Cerebellar cortex (tissue), 1 donor: Measurements from ENCODE around the gene ARHGEF25.
"Not testable (repeated sequence)": the region's sequence is repeated elsewhere in the genome, so short reads cannot be mapped to it uniquely, and the experiment has no call there.

ENCODE experiments used
- DNase-seq: peaks from one replicate; pipeline ENCODE4 v3.0.0-alpha.2; 2015; ENCODE audit warnings: low spot score

Gene ARHGEF25

DNA sequence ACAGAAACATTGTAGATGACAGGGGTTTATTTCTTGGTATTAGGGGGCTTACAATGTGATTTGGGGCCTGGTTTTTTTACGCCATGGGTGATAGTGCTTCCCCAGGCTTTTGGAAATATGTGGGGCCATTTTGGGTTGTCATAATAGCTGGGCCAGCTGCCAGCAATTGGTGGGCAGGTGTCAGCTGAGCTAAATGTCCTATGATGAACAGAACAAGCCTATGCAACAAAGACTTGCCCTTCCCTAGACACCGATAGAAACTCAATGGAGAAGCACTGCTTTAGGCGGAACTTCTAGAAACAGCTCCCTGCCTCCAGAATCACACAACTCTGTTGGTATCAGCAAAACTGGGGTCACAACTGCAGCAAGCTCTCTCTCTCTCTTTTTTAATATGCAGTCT, 26.9 kb downstream of the ARHGEF25 start:
- DNase-seq: no peak

DNA sequence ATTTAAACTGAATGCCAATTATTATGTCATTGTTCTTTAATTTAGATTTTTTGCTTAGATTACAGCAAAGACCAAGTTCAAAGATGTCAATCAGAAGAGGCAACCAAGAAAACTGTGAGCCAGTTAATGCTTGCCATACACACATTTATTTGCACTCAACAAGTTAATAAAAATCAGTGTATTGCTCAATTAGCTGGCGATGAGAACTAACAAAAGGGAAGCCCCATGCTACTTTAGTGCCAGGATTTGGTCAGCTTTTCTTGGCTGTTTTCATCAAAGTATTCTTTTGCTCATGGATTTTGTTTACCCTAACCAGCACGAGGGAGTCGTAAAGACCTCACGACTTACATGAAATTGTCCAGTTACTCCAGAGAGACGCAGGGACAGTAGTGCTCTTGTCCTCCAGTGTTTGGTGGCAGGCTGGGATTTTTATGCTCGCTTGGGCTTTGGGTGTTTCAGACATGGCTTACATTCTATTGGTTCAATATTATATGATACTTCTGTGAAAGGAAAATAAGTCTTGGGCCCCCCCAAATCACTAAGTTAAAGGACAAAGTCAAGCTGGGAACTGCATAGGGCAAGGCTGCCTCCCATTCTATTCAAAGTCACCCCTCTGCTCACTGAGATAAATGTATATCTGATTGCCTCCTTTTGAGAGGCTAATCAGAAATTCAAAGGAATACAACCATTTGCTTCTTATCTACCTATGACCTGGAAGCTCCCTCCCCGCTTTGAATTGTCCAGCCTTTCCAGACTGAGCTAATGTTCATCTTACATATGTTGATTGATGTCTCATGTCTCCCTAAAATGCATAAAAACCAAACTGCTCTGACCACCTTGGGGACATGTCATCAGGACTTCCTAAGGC, 29.2 kb downstream of the ARHGEF25 start:
- no peak for DNase-seq

DNA sequence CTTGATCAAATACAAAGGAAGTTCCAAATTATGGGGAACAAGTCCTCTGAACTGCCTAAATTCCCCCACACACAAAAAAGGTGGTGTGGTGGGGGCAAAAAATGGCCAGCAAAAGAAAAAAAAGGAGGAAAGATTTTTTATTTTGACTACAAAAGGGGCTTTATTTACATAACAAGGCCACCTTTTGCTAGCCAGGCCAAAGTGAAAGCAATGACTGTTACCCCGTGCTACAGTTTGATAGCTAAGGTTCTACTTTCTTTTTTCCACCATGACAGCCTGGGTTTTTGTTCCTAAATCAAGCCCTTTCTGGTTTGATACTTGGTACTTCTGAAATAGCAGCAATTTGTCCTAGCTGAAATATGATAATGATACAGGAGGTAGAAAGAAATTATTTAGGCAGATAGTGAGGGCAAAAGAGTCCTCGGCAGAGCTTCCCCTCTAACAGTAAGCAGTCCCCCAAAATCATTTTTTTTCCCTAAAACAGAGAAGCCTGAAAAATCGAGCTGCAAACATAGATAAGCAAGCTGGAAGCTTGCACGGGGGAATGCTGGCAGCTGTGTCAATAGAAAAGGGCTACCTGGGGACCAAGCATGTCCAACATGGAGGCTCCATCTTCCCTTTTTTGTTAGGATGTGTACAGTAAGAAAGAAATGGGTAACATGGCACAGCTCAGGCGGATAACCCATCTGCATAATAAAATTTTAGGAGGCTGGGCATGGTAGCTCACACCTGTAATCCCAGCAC, 30.6 kb downstream of the ARHGEF25 start:
- DNase-seq: no peak

DNA sequence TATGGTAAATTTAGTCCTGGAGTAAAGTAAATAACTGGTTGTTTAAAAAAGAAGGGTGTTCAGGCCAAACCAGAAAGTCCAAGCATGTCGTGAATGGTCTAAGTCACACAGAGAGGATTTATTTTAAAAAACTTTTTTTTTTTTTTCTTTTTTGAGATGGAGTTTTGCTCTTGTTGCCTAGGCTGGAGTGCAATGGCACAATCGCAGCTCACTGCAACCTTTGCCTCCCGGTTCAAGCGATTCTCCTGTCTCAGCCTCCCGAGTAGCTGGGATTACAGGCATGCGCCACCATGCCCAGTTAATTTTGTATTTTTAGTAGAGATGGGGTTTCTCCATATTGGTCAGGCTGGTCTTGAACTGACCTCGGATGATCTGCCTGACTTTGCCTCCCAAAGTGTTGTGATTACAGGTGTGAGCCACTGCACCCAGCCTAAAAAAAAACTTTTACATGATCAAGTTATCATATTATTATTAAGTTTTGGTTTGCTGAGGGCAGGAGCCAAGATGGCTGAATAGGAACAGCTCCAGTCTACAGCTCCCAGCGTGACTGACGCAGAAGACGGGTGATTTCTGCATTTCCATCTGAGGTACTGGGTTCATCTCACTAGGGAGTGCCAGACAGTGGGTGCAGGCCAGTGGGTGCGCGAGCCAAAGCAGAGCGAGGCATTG, 34.9 kb downstream of the ARHGEF25 start:
- not testable (repeated sequence) for DNase-seq

DNA sequence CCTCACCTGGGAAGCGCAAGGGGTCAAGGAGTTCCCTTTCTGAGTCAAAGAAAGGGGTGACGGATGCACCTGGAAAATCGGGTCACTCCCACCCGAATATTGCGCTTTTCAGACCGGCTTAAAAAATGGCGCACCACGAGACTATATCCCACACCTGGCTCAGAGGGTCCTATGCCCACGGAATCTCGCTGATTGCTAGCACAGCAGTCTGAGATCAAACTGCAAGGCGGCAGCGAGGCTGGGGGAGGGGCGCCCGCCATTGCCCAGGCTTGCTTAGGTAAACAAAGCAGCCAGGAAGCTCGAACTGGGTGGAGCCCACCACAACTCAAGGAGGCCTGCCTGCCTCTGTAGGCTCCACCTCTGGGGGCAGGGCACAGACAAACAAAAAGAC, 35.4 kb downstream of the ARHGEF25 start:
- not testable (repeated sequence) for DNase-seq

DNA sequence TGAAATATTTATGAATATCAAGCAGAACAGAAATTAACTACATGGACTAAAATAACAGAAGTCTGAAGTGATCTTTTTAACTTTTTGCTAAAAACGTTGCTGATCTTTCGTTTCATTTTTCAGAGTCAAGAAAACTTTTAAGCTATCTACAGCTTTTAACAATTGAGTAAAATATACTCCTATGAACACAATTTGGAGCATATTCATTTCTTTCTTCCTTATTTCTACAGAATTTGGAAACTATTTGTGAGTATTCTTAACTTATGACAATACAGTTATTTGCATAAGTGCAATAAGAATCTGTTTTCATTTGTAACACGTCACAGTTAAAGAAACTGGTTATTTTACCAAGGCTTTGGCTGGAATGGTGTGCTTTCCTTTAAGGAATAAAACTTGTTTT, 42.8 kb downstream of the ARHGEF25 start:
- no peak for DNase-seq

DNA sequence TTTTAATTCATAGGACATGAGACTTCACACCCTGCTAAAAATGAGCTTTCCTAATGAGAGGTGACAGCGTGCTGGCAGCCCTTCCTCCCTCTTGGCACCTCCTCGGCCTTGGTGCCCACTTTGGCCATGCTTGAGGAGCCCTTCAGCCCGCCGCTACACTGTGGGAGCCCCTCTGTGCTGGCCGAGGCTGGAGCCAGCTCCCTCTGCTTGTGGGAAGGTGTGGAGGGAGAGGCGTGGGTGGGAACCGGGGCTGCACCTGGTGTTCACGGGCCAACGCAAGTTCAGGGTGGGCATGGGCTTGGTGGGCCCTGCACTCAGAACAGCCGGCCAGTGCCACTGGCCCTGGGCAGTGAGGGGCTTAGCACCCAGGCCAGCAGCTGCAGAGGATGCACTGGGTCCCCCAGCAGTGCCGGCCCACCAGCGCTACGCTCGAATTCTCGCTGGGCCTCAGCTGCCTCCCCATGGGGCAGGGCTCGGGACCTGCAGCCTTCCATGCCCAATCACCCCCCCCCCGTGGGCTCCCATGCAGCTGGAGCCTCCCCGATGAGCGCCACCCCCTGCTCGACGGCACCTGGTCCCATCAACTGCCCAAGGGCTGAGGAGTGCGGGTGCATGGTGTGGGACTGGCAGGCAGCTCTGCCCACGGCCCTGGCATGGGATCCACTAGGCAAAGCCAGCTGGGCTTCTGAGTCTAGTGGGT, 44.5 kb downstream of the ARHGEF25 start:
- no peak for DNase-seq

DNA sequence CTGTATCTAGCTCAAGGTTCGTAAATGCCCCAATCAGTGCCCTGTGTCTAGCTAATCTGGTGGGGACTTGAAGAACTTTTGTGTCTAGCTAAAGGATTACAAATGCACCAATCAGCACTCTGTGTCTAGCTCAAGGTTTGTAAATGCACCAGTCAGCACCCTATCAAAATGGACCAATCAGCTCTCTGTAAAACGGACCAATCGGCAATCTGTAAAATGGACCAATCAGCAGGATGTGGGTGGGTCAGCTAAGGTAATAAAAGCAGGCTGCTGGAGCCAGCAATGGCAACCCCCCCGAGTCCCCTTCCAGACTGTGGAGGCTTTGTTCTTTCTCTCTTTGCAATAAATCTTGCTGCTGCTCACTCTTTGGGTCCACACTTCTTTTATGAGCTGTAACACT, 45.2 kb downstream of the ARHGEF25 start:
- not testable (repeated sequence) for DNase-seq

DNA sequence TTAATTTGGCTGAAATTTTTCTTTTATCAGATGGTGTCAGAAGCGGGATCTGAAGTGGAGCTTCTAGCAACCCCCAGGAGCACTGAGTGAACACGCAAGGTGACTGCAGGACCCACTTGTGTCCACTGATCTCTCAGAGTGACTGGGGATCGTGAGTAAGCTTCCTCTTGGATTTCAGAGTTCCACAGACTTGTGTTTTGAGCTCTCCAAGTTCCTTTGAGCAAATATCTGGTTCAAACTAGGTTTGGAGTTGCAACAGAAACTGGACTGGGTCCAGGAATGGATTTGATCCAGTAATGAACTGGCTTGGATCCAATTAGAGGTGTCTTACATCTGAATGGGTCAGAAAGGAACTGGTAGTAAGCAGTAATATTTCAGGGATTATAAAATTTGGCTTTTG, 46.5 kb downstream of the ARHGEF25 start:
- peak; percentile 5 for DNase-seq

DNA sequence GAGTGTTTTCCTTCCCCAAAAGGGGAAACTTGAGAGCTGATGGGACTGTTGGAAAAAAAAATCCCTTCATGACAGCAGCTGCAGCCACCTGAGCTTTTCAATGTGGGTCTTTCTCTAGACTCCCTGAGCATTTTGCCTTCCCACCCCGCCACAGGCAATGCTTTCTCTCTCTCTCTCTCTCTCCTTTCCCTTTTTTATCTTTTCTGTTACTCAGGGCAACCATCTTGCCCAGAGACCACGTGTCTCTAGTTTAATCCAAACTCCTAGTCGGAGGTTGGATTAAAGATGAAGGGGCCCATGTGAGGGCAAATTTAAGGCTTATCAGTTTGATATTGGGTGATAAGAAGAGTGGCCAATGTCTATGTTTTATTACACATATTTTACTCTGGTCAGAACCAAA, 47.7 kb downstream of the ARHGEF25 start:
- DNase-seq: no peak

DNA sequence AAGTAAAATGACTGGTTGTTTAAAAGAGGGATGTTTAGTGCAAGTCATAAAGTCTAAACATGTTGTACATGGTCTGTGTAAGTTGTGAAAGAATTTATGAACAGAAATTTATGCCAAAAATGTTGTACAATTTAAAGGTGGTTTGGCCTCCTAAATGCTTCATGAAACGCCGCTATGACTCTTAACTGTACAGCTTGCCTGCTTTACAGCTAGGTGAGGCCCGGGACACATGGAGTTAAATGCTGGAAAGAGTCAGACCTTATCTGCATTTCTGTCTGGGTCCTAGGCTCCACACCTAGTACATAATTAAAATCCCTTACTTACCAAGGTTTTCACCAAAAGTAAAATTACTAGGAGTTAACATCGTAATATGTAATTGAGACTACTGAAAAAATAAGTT, 50.1 kb downstream of the ARHGEF25 start:
- no peak for DNase-seq

DNA sequence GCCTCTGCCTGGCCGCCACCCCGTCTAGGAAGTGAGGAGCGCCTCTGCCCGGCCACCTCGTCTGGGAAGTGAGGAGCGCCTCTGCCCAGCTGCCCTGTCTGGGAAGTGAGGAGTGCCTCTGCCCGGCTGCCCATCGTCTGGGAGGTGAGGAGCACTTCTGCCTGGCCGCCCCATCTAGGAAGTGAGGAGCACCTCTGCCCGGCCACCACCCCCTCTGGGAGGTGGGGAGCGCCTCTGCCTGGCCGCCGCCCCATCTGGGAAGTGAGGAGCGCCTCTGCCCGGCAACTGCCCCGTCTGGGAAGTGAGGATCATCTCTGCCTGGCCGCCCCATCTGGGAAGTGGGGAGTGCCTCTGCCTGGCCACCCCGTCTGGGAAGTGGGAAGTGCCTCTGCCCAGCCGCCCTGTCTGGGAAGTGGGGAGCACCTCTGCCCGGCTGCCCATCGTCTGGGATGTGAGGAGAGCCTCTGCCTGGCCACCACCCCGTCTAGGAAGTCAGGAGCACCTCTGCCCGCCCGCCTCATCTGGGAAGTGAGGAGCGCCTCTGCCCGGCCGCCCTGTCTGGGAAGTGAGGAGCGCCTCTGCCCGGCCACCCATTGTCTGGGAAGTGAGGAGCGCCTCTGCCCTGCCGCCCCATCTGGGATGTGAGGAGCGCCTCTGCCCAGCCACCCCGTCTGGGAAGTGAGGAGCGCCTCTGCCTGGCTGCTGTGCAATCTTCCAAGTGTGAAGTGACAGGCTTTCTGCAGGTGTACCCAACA, 54.0 kb downstream of the ARHGEF25 start:
- DNase-seq: not testable (repeated sequence)
